Suprapubic skin (tissue), 4 donors: ENCODE results near the gene SMS. TPM values are rescaled to one million over a fixed set of nuclear protein-coding genes. Genes with fewer than 3 reads are reported as not detected.
"Not testable (repeated sequence)": the region's sequence is repeated elsewhere in the genome, so short reads cannot be mapped to it uniquely, and the experiment has no call there.

Experiments used
- DNase-seq, 2 donors: peaks; one replicate each; pipeline ENCODE4 v3.0.0-alpha.2; 2019; ENCODE audit warnings: low spot score in 2 of 2
- H3K27ac ChIP-seq: fragments of 200-600 bp; sonication (generic); one replicate; pipeline ENCODE4 v1.5.1; 2019
- H3K27me3 ChIP-seq: fragments of 200-600 bp; sonication (generic); one replicate; pipeline ENCODE4 v1.5.1; 2019
- H3K36me3 ChIP-seq: fragments of 200-600 bp; sonication (generic); one replicate; pipeline ENCODE4 v1.5.1; 2019
- H3K4me1 ChIP-seq: fragments of 200-600 bp; sonication (generic); one replicate; pipeline ENCODE4 v1.5.1; 2019
- H3K4me3 ChIP-seq: fragments of 200-600 bp; sonication (generic); one replicate; pipeline ENCODE4 v1.5.1; 2019; ENCODE audit warnings: mild to moderate bottlenecking
- H3K9me3 ChIP-seq: fragments of 200-600 bp; sonication (generic); one replicate; pipeline ENCODE4 v1.5.1; 2019
- CTCF ChIP-seq, 2 donors: fragments of 200-600 bp in 1 of 2; fragments of 450-650 bp in 1 of 2; sonication (generic) in 1 of 2; IDR thresholded peaks; one replicate each; pipeline ENCODE4 v1.5.1; 2016 to 2019; ENCODE audit warnings: antibody characterized with exemption in 2 of 2, mild to moderate bottlenecking in 1 of 2, moderate library complexity in 1 of 2
- EP300 ChIP-seq: sonication (generic); formaldehyde crosslinking; IDR thresholded peaks from one replicate; pipeline ENCODE4 v1.6.1; 2017; ENCODE audit warnings: antibody characterized with exemption
- POLR2A ChIP-seq, 2 donors: fragments of 450-650 bp; IDR thresholded peaks; one replicate each; pipeline ENCODE4 v1.6.1; 2017; ENCODE audit warnings: antibody characterized with exemption in 2 of 2, mild to moderate bottlenecking in 2 of 2, moderate library complexity in 2 of 2
- POLR2AphosphoS5 ChIP-seq, 3 donors: sonication (generic); formaldehyde crosslinking; IDR thresholded peaks; one replicate each; pipeline ENCODE4 v1.6.1; 2017; ENCODE audit warnings: antibody characterized with exemption in 3 of 3
- WGBS: methylation state at CpG from one replicate; pipeline ENCODE4 v1.1.5; 2018; 5-methylcytosine and 5-hydroxymethylcytosine counted together
- total RNA-seq, 4 donors: library from RNA; depleted of rRNA; stranded (reverse); fragments of >200 nt; gene quantifications; one replicate each; pipeline ENCODE4 v1.1.0, GENCODE V29; 2016

SMS gene
- total RNA-seq, 4 donors from 2014 or later: 19.0 to 27.3 (median 26.3) TPM

- TF ChIP-seq POLR2AphosphoS5 (IDR thresholded peaks at IDR 0.05): no peak
- no peak for TF ChIP-seq POLR2A (IDR thresholded peaks at IDR 0.05)
- TF ChIP-seq EP300: no peak
- TF ChIP-seq CTCF (IDR thresholded peaks at IDR 0.05): no peak
- no peak overlapping the region for H3K27ac ChIP-seq
- H3K4me3 ChIP-seq: no peak overlapping the region
- H3K4me1 ChIP-seq: peaks cover 6% of the 10 kb centered on the region
- H3K36me3 ChIP-seq: no peaks in the 10 kb centered on the region
- H3K9me3 ChIP-seq: no peaks in the 10 kb centered on the region
- DNase-seq: no peak
- 71% methylated on average over 5 of the region's 5 CpGs for WGBS
- H3K27me3 ChIP-seq: no peaks in the 10 kb centered on the region
These were observed 9.2 kb downstream of the SMS start for GRCh38 chrX:21949689-21950088.

GRCh38 chrX:21950557-21950956 is 10.0 kb downstream of the SMS start:
- WGBS: 79% methylated on average over 1 of the region's 1 CpG
- H3K36me3 ChIP-seq: not testable (repeated sequence)

GRCh38 chrX:21952624-21953023 is 12.1 kb downstream of the SMS start:
- 78% methylated on average over 6 of the region's 6 CpGs for WGBS
- DNase-seq: no peak
- Histone ChIP-seq H3K9me3 (no peaks in the 10 kb centered on the region), H3K27ac (no peak overlapping the region), H3K36me3 (no peaks in the 10 kb centered on the region), H3K4me1 (no peaks in the 10 kb centered on the region), H3K4me3 (no peak overlapping the region), H3K27me3 (no peaks in the 10 kb centered on the region)
- TF ChIP-seq POLR2AphosphoS5 (IDR thresholded peaks at IDR 0.05) (no peak), POLR2A (IDR thresholded peaks at IDR 0.05) (no peak), EP300 (no peak), CTCF (IDR thresholded peaks at IDR 0.05) (no peak)

More at GRCh38 chrX:21950557-21950956, 10.0 kb downstream of the SMS start:
- not testable (repeated sequence) for H3K27ac ChIP-seq, H3K4me3 ChIP-seq, H3K4me1 ChIP-seq, H3K9me3 ChIP-seq, DNase-seq, H3K27me3 ChIP-seq

- not testable (repeated sequence) for H3K27me3 ChIP-seq, H3K27ac ChIP-seq, H3K36me3 ChIP-seq, H3K4me1 ChIP-seq, H3K9me3 ChIP-seq, DNase-seq, H3K4me3 ChIP-seq
- 79% methylated on average over 6 of the region's 6 CpGs for WGBS
These were observed 12.8 kb downstream of the SMS start for GRCh38 chrX:21953195-21953830.

- H3K9me3 ChIP-seq: no peaks in the 10 kb centered on the region
- WGBS: 70% methylated on average over 7 of the region's 7 CpGs
- no peaks in the 10 kb centered on the region for H3K27me3 ChIP-seq
- TF ChIP-seq POLR2A (IDR thresholded peaks at IDR 0.05): no peak
- no peak for TF ChIP-seq EP300
- no peak for TF ChIP-seq CTCF (IDR thresholded peaks at IDR 0.05)
- TF ChIP-seq POLR2AphosphoS5 (IDR thresholded peaks at IDR 0.05): no peak
- DNase-seq: no peak
- H3K27ac ChIP-seq: no peak overlapping the region
- no peak overlapping the region for H3K4me3 ChIP-seq
- H3K4me1 ChIP-seq: no peaks in the 10 kb centered on the region
- no peaks in the 10 kb centered on the region for H3K36me3 ChIP-seq
These were observed 15.1 kb downstream of the SMS start for GRCh38 chrX:21955403-21956189.

GRCh38 chrX:21956783-21957182 is 16.3 kb downstream of the SMS start:
- 93% methylated on average over 7 of the region's 7 CpGs for WGBS
- TF ChIP-seq POLR2A (IDR thresholded peaks at IDR 0.05): no peak
- TF ChIP-seq EP300: no peak
- no peak for TF ChIP-seq CTCF (IDR thresholded peaks at IDR 0.05)
- no peak for TF ChIP-seq POLR2AphosphoS5 (IDR thresholded peaks at IDR 0.05)
- no peak for DNase-seq

More at GRCh38 chrX:21956783-21957182, 16.3 kb downstream of the SMS start:
- Histone ChIP-seq H3K36me3 (no peaks in the 10 kb centered on the region), H3K4me3 (no peak overlapping the region), H3K9me3 (no peaks in the 10 kb centered on the region), H3K27ac (no peak overlapping the region), H3K27me3 (no peaks in the 10 kb centered on the region), H3K4me1 (no peaks in the 10 kb centered on the region)
